Kidney (tissue), 14 donors: ENCODE results near the gene GLIPR1L2. TPM values are rescaled to one million over a fixed set of nuclear protein-coding genes. Genes with fewer than 3 reads are reported as not detected.

Experiments used
- DNase-seq, 5 donors: peaks; one replicate each; pipeline ENCODE4 v3.0.0-alpha.2; 2013 to 2020
- FAIRE-seq: peaks from 2 replicates; lab custom pipeline; 2012; peaks lifted over from hg19 to GRCh38; lab: Jason Lieb, UNC
- H3K27ac ChIP-seq, 2 donors: one replicate each; pipeline ENCODE4 v1.7.0; 2013; ENCODE audit warnings: low read depth in 2 of 2, low read length in 2 of 2, inconsistent platforms in 1 of 2
- H3K27me3 ChIP-seq: one replicate; pipeline ENCODE4 v1.7.1; 2013; ENCODE audit warnings: low read length, inconsistent platforms; ENCODE audit not compliant: control insufficient read depth, insufficient read depth
- H3K36me3 ChIP-seq, 3 donors: one replicate each; pipeline versions ENCODE4 v1.7.0 to v1.7.1; 2013; ENCODE audit warnings: low read length in 3 of 3, control low read depth in 1 of 3, inconsistent platforms in 1 of 3; ENCODE audit not compliant: insufficient read depth in 3 of 3, control insufficient read depth in 2 of 3
- H3K4me1 ChIP-seq, 3 donors: one replicate each; pipeline versions ENCODE4 v1.7.0 to v1.7.1; 2013; ENCODE audit warnings: low read length in 3 of 3, inconsistent platforms in 1 of 3, low read depth in 1 of 3; ENCODE audit not compliant: control insufficient read depth in 2 of 3, insufficient read depth in 2 of 3
- H3K4me3 ChIP-seq, 3 donors: one replicate each; pipeline versions ENCODE4 v1.7.0 to v1.8.1; 2013; ENCODE audit warnings: low read length in 3 of 3, control low read depth in 1 of 3, inconsistent platforms in 1 of 3
- H3K9ac ChIP-seq, 3 donors: one replicate each; pipeline versions ENCODE4 v1.7.0 to v1.7.1; 2013; ENCODE audit warnings: low read length in 3 of 3, control low read depth in 1 of 3, inconsistent platforms in 1 of 3
- H3K9me3 ChIP-seq, 3 donors: one replicate each; pipeline versions ENCODE4 v1.7.0 to v1.7.1; 2013; ENCODE audit warnings: low read length in 3 of 3, control low read depth in 1 of 3, inconsistent platforms in 1 of 3; ENCODE audit not compliant: control insufficient read depth in 2 of 3, insufficient read depth in 1 of 3
- intact Hi-C: fragments of 100-400 bp; cut with DNase I; formaldehyde crosslinking; loops from one replicate; pipeline ENCODE4 v1.11.1; 2022
- polyA plus RNA-seq: library from polyadenylated mRNA; stranded (reverse); fragments of 350-450 nt; fragmentation: Illumina TruSeq; extraction: RNeasy Lipid Tissue Mini Kit (QIAGEN cat#74804); gene quantifications from one replicate; pipeline ENCODE4 v1.2.3, GENCODE V29; 2014; ENCODE audit warnings: low read depth, low replicate concordance; ENCODE audit not compliant: insufficient read depth
- total RNA-seq: library from RNA; stranded (reverse); fragmentation: NEBNext Ultra II Directional; extraction: Animal tissue kit (Norgen Biotek cat#: 25700); gene quantifications from one replicate; pipeline ENCODE4 v1.2.1, GENCODE V29; 2021
- TF ChIP-seq, protein P1 (sequence below): IDR thresholded peaks from 3 replicates; pipeline ENCODE4 v1.5.1; 2012; ENCODE audit warnings: mild to moderate bottlenecking, moderate library complexity, borderline replicate concordance; ENCODE audit not compliant: insufficient read depth; ENCODE audit errors: extremely low read depth
- donor health status: control.
- donor health status: control.
- donor health status: control.
- donor health status: control.
- donor health status: control.
- donor health status: DM: yes; HTN: yes; CAD: no.
- donor health status: Normal renal cell carcinoma (clear cell type).

The GLIPR1L2 gene
- total and polyA plus RNA-seq, 2 donors from 2014 or later = 0.65 to 1.1 TPM

DNA sequence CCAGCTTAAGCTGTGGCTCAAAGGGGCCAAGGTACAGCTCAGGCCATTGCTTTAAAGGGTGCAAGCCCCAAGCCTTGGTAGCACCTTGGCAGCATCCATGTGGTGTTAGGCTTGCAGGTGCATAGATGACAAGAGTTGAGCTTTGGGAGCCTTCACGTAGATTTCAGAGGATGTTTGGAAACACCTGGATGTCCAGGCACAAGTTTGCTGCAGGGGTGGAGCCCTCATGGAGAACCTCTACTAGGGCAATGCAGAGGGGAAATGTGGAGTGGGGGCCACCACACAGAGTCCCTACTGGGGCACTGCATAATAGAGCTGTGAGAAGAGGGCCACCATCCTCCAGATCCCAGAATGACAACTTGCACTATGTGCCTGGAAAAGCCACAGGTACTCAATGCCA is 37.9 kb downstream of the GLIPR1L2 start:
- Histone ChIP-seq H3K9me3 (peaks cover 0 to 5% (median 0%) of the 10 kb centered on the region in 3 donors), H3K27me3 (no peaks in the 10 kb centered on the region), H3K36me3 (no peaks in the 10 kb centered on the region), H3K27ac (no peak overlapping the region), H3K4me3 (no peak overlapping the region), H3K4me1 (no peaks in the 10 kb centered on the region), H3K9ac (no peak overlapping the region)
- TF ChIP-seq, protein P1, sequence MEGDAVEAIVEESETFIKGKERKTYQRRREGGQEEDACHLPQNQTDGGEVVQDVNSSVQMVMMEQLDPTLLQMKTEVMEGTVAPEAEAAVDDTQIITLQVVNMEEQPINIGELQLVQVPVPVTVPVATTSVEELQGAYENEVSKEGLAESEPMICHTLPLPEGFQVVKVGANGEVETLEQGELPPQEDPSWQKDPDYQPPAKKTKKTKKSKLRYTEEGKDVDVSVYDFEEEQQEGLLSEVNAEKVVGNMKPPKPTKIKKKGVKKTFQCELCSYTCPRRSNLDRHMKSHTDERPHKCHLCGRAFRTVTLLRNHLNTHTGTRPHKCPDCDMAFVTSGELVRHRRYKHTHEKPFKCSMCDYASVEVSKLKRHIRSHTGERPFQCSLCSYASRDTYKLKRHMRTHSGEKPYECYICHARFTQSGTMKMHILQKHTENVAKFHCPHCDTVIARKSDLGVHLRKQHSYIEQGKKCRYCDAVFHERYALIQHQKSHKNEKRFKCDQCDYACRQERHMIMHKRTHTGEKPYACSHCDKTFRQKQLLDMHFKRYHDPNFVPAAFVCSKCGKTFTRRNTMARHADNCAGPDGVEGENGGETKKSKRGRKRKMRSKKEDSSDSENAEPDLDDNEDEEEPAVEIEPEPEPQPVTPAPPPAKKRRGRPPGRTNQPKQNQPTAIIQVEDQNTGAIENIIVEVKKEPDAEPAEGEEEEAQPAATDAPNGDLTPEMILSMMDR = no peak
- no peak for FAIRE-seq
- DNase-seq = no peak
- intact Hi-C loops = no loop called here

DNA sequence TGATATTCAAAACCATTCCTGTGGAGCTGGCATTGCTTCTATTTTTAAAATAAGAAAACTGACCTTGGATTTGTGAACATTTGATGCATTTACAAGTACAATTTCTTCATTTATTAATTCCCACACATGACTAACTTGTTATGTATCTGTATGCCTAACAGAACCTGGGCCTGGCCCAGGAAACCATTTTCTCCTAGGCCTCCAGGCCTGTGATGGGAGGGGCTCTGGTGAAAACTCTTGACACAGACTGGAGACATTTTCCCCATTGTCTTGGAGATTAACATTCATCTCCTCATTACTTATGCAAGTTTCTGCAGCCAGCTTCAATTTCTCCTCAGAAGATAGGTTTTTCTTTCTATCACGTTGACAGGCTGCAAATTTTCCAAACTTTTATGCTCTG is 42.0 kb downstream of the GLIPR1L2 start:
- Histone ChIP-seq H3K27ac (no peak overlapping the region), H3K4me3 (no peak overlapping the region)
- FAIRE-seq = no peak

DNA sequence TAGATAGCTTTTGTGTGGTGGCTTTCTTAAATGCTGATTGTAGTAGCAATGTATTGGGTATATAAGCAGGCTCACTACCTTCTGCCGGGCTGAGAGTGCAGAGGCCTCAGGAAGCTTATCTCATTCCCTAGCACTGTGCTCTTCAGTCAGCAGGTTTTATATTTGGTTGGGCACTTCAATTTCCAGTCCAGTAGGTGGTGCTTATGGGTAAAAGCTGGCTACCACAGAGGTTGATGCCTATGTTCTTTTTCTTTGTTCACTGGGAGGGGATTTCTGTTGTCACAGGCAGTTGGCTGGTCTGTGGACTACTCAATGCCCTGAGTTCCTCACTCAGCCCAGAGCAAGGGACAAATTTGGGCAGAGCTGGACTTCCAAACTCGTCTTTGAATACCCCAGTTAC is 46.7 kb downstream of the GLIPR1L2 start:
- no peak for FAIRE-seq
- TF ChIP-seq, protein P1 = peak; percentile 33
- DNase-seq = no peak

More for the DNA sequence above, 42.0 kb downstream of the GLIPR1L2 start:
- Histone ChIP-seq H3K9ac (no peak overlapping the region), H3K36me3 (no peaks in the 10 kb centered on the region), H3K4me1 (no peaks in the 10 kb centered on the region), H3K9me3 (no peaks in the 10 kb centered on the region), H3K27me3 (no peaks in the 10 kb centered on the region)
- no peak for DNase-seq
- TF ChIP-seq, protein P1 = no peak
- intact Hi-C loops = no loop called here

More for the DNA sequence above, 46.7 kb downstream of the GLIPR1L2 start:
- Histone ChIP-seq H3K4me3 (no peak overlapping the region), H3K27ac (no peak overlapping the region), H3K9ac (no peak overlapping the region), H3K4me1 (peaks cover 0 to 4% (median 0%) of the 10 kb centered on the region in 3 donors), H3K27me3 (no peaks in the 10 kb centered on the region), H3K9me3 (no peaks in the 10 kb centered on the region), H3K36me3 (no peaks in the 10 kb centered on the region)
- intact Hi-C loops = no loop called here
